OCI-LY7 (cell line): ENCODE data around the gene PNPLA1. TPM values are rescaled to one million over a fixed set of nuclear protein-coding genes. Genes with fewer than 3 reads are reported as not detected.

ENCODE experiments used
- BruUV-seq: library from RNA; stranded (reverse); fragments of 400-500 nt; replicated peaks from 2 replicates; lab custom pipeline; 2021; lab: Mats Ljungman, UMichigan
- CTCF ChIA-PET: fragments of 300-600 bp; sonication (Branson Sonifier 250); formaldehyde crosslinking; loops from one replicate; lab custom pipeline; 2022; ENCODE audit warnings: antibody characterized with exemption; ENCODE audit not compliant: unreplicated experiment; lab: Charles Lee
- POLR2A ChIA-PET: fragments of 300-600 bp; sonication (Branson Sonifier 250); formaldehyde crosslinking; loops from one replicate; lab custom pipeline; 2022; ENCODE audit warnings: antibody characterized with exemption; lab: Charles Lee
- DNase-seq: peaks from one replicate; pipeline ENCODE4 v3.0.0-alpha.2; 2015; ENCODE audit warnings: low spot score
- H2AFZ ChIP-seq: fragments of 200-600 bp; sonication (generic), shearing (Covaris generic); 2 replicates; pipeline ENCODE4 v1.6.1; 2014; ENCODE audit warnings: mild to moderate bottlenecking, antibody characterized with exemption, low read length, moderate library complexity
- H3K27ac ChIP-seq: fragments of 200-600 bp; sonication (generic); 2 replicates; pipeline ENCODE4 v1.5.1; 2014; ENCODE audit warnings: mixed run types, low read depth, mild to moderate bottlenecking, moderate library complexity, low read length, inconsistent platforms; ENCODE audit not compliant: poor library complexity, severe bottlenecking
- H3K36me3 ChIP-seq: fragments of 200-600 bp; sonication (generic); 2 replicates; pipeline ENCODE4 v1.6.1; 2014; ENCODE audit warnings: mild to moderate bottlenecking, antibody characterized with exemption, low read length, moderate library complexity, mixed read lengths; ENCODE audit not compliant: insufficient read depth
- H3K4me1 ChIP-seq: fragments of 200-600 bp; sonication (generic); 2 replicates; pipeline ENCODE4 v1.5.1; 2014; ENCODE audit warnings: mild to moderate bottlenecking, low read length; ENCODE audit not compliant: insufficient read depth, poor library complexity, severe bottlenecking
- H3K4me2 ChIP-seq: fragments of 200-600 bp; sonication (generic); 2 replicates; pipeline ENCODE4 v1.6.1; 2014; ENCODE audit warnings: mild to moderate bottlenecking, low read length
- H3K4me3 ChIP-seq: fragments of 200-600 bp; sonication (generic); 2 replicates; pipeline ENCODE4 v1.5.1; 2014; ENCODE audit warnings: mild to moderate bottlenecking, low read depth, low read length; ENCODE audit not compliant: poor library complexity, severe bottlenecking
- H3K79me2 ChIP-seq: fragments of 200-600 bp; sonication (generic); 2 replicates; pipeline ENCODE4 v1.6.1; 2016; ENCODE audit warnings: low read depth, mild to moderate bottlenecking, low read length, moderate library complexity, mixed read lengths; ENCODE audit not compliant: insufficient read depth
- H3K9me2 ChIP-seq: fragments of 200-600 bp; sonication (generic); 2 replicates; pipeline ENCODE4 v1.6.1; 2016; ENCODE audit warnings: mild to moderate bottlenecking, low read length, mixed read lengths; ENCODE audit not compliant: insufficient read depth
- H3K9me3 ChIP-seq: fragments of 200-600 bp; sonication (generic); 2 replicates; pipeline ENCODE4 v1.6.1; 2014; ENCODE audit warnings: mild to moderate bottlenecking, mixed run types, low read length, mixed read lengths
- H4K20me1 ChIP-seq: fragments of 200-600 bp; sonication (generic); 2 replicates; pipeline ENCODE4 v1.6.1; 2014; ENCODE audit warnings: mild to moderate bottlenecking, antibody characterized with exemption, low read length, moderate library complexity, mixed read lengths; ENCODE audit not compliant: insufficient read depth
- EZH2phosphoT487 ChIP-seq: fragments of 200-600 bp; sonication (generic); IDR thresholded peaks from 2 replicates; pipeline ENCODE4 v1.6.1; 2018; ENCODE audit warnings: low read depth, borderline replicate concordance, mild to moderate bottlenecking, mixed run types, antibody characterized with exemption, low read length, moderate library complexity, mixed read lengths
- intact Hi-C: fragments of 100-400 bp; cut with micrococcal nuclease; formaldehyde crosslinking; loops from one replicate; pipeline ENCODE4 v1.10.0; 2022; ENCODE audit not compliant: unreplicated experiment
- total RNA-seq, 2 experiments: library from RNA; depleted of rRNA in 1 of 2; stranded (reverse); fragments of >200 nt in 1 of 2; shearing (Covaris generic) in 1 of 2; gene quantifications; 2 replicates each; pipeline ENCODE4 v1.2.3, GENCODE V29; 2014 to 2022
- TF ChIP-seq, protein P1 (sequence below): fragments of 200-600 bp; sonication (generic); conservative IDR thresholded peaks from 2 replicates; pipeline ENCODE4 v1.5.1; 2014; ENCODE audit warnings: mild to moderate bottlenecking, antibody characterized with exemption, low read length, moderate library complexity, mixed read lengths

The PNPLA1 gene
- total RNA-seq, 2 experiments from 2014 or later = not detected

DNA sequence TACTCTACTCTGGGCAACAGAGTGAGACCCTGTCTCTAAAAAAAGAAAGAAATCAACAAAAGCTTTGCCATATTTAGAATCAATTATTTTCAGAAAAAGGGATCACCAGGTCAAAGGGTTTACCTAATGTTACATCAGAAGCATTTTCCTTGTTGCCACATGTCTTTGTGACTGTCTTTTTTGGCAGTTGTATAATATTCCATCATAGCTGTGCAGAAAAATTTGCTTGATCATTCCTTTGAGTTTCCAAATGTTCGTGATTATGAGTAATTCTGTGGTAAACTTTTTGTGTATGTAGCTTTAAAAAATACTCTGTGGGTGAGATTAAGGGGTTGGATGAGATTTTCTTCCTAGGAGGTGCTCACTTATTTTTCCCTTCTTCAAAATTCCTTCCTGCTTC lies 26.4 kb downstream of the PNPLA1 start:
- Histone ChIP-seq H4K20me1 (no peaks in the 10 kb centered on the region), H3K4me3 (no peak overlapping the region), H3K79me2 (no peaks in the 10 kb centered on the region), H2AFZ (no peak overlapping the region), H3K4me2 (no peak overlapping the region), H3K27ac (no peak overlapping the region), H3K9me3 (no peaks in the 10 kb centered on the region), H3K4me1 (no peaks in the 10 kb centered on the region), H3K36me3 (no peaks in the 10 kb centered on the region), H3K9me2 (no peaks in the 10 kb centered on the region)
- ChIA-PET CTCF (no interaction called here), POLR2A (interaction anchor here (0.9 to 1.3 kb wide), 2 partner anchors 10 to 888 kb away, joined by 3 to 4 read pairs; no protein-coding TSS in a partner anchor)
- intact Hi-C loops = no loop called here
- no peak for DNase-seq
- TF ChIP-seq, protein P1, sequence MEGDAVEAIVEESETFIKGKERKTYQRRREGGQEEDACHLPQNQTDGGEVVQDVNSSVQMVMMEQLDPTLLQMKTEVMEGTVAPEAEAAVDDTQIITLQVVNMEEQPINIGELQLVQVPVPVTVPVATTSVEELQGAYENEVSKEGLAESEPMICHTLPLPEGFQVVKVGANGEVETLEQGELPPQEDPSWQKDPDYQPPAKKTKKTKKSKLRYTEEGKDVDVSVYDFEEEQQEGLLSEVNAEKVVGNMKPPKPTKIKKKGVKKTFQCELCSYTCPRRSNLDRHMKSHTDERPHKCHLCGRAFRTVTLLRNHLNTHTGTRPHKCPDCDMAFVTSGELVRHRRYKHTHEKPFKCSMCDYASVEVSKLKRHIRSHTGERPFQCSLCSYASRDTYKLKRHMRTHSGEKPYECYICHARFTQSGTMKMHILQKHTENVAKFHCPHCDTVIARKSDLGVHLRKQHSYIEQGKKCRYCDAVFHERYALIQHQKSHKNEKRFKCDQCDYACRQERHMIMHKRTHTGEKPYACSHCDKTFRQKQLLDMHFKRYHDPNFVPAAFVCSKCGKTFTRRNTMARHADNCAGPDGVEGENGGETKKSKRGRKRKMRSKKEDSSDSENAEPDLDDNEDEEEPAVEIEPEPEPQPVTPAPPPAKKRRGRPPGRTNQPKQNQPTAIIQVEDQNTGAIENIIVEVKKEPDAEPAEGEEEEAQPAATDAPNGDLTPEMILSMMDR = no peak
- no peak for TF ChIP-seq EZH2phosphoT487
- BruUV-seq = no TSS peak

DNA sequence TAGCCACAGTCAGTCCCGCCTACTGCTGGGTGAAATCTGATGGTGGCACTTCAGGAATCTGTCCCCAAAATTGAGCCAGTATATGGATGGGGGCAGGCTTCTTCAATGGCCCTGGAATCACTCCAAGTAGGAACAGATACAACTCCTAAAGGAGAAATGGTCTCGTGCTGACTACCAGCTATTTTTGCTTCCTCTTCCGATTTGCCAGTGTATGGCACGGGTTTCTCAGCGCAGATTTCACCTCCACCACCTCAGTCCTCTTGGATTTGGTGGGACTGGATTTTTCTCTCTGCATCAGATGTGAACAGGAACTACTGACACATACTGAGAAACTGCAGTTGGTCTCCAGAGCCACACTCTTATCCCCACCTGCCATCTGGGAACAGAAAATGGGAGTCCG lies 27.2 kb downstream of the PNPLA1 start:
- Histone ChIP-seq H3K9me2 (no peaks in the 10 kb centered on the region), H3K4me1 (no peaks in the 10 kb centered on the region), H3K79me2 (no peaks in the 10 kb centered on the region), H3K36me3 (no peaks in the 10 kb centered on the region), H4K20me1 (no peaks in the 10 kb centered on the region), H3K27ac (no peak overlapping the region), H3K4me2 (no peak overlapping the region), H3K9me3 (no peaks in the 10 kb centered on the region), H3K4me3 (no peak overlapping the region), H2AFZ (no peak overlapping the region)
- CTCF ChIA-PET = no interaction called here
- no TSS peak for BruUV-seq
- POLR2A ChIA-PET = interaction anchor here (0.9 to 1.3 kb wide), 2 partner anchors 11 to 889 kb away, joined by 3 to 4 read pairs; no protein-coding TSS in a partner anchor
- intact Hi-C loops = no loop called here
- TF ChIP-seq, protein P1 = no peak
- TF ChIP-seq EZH2phosphoT487 = no peak
- no peak for DNase-seq

DNA sequence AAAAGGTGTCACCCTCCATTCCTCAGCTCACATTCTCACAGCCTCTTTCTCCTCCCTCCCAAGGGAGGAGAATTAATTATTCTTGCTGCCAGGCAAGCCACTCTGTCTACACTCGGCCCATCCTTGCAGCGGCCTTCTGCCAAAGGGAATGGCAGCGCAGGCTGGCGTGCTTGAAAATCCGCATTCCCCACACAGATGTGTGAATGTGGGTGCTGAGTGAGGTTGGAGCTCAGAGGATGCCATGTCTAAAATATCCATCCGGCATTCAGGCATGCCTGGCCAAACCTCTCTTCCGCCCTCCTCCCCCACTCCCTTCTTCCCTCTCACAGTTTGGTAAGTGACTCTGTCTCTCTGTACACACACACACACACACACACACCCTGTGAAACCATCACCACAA lies 27.7 kb downstream of the PNPLA1 start:
- ChIA-PET POLR2A (interaction anchor here (0.9 kb wide), 1 partner anchor 890 kb away, joined by 3 read pairs; no protein-coding TSS in a partner anchor), CTCF (no interaction called here)
- TF ChIP-seq EZH2phosphoT487 = no peak
- TF ChIP-seq, protein P1 = no peak

More for the DNA sequence above, 27.7 kb downstream of the PNPLA1 start:
- Histone ChIP-seq H3K79me2 (no peaks in the 10 kb centered on the region), H3K36me3 (no peaks in the 10 kb centered on the region), H3K9me3 (no peaks in the 10 kb centered on the region), H3K4me2 (no peak overlapping the region), H3K4me1 (no peaks in the 10 kb centered on the region), H4K20me1 (no peaks in the 10 kb centered on the region), H2AFZ (no peak overlapping the region), H3K4me3 (no peak overlapping the region), H3K9me2 (no peaks in the 10 kb centered on the region), H3K27ac (no peak overlapping the region)
- intact Hi-C loops = no loop called here
- no TSS peak for BruUV-seq
- no peak for DNase-seq
